Stimulated activated effector memory CD8-positive, alpha-beta T cell treated with anti-CD3 and anti-CD28 coated beads, Interleukin-12 subunit alpha, Interleukin-12 subunit beta, amount 100 ng/mL, for 72 hours (primary cell): ENCODE data around the gene CEP112.
"Not testable (repeated sequence)": the region's sequence is repeated elsewhere in the genome, so short reads cannot be mapped to it uniquely, and the experiment has no call there.

Experiments
- ATAC-seq: fragments of 150-1000 bp; cut with Tn5 transposase; 2 replicates; pipeline ENCODE4 v1.10.0; 2021
- DNase-seq, 2 donors: peaks; one replicate each; pipeline ENCODE4 v3.0.0; 2021 to 2022; ENCODE audit warnings: low spot score in 2 of 2
- H3K27ac Mint-ChIP-seq: one replicate; pipeline ENCODE4 v1.8.0; 2022; ENCODE audit warnings: mild to moderate bottlenecking, mixed read lengths
- H3K36me3 Mint-ChIP-seq: one replicate; pipeline ENCODE4 v1.8.0; 2022; ENCODE audit warnings: mild to moderate bottlenecking, mixed read lengths
- H3K4me1 Mint-ChIP-seq: one replicate; pipeline ENCODE4 v1.8.0; 2022; ENCODE audit warnings: mixed read lengths
- H3K4me3 Mint-ChIP-seq: one replicate; pipeline ENCODE4 v1.8.0; 2022; ENCODE audit warnings: mild to moderate bottlenecking, mixed read lengths
- H3K9me3 Mint-ChIP-seq: one replicate; pipeline ENCODE4 v1.8.0; 2022; ENCODE audit warnings: mixed read lengths

The CEP112 gene

DNA sequence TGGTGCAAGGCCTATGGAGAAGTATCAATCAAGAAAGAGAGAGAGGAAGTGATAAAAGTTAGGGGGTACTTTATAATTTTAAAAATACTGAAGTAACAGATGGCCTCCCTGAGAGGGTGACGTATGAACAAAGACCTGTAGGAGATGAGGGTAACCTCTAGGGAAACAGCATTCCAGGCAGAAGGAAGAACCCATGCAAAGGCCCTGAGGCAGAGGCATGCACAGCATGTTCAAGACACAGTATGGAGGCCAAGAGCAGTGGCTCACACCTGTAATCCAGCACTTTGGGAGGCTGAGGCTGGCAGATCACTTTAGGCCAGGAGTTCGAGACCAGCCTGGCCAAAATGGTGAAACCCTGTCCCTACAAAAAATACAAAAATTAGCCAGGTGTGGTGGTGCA, 437.9 kb downstream of the CEP112 start:
- no peak overlapping the region for H3K27ac Mint-ChIP-seq
- DNase-seq = no peak
- no peaks in the 10 kb centered on the region for H3K9me3 Mint-ChIP-seq
- H3K4me3 Mint-ChIP-seq = no peak overlapping the region
- no peaks in the 10 kb centered on the region for H3K36me3 Mint-ChIP-seq
- no peak for ATAC-seq
- peaks cover 8% of the 10 kb centered on the region for H3K4me1 Mint-ChIP-seq

DNA sequence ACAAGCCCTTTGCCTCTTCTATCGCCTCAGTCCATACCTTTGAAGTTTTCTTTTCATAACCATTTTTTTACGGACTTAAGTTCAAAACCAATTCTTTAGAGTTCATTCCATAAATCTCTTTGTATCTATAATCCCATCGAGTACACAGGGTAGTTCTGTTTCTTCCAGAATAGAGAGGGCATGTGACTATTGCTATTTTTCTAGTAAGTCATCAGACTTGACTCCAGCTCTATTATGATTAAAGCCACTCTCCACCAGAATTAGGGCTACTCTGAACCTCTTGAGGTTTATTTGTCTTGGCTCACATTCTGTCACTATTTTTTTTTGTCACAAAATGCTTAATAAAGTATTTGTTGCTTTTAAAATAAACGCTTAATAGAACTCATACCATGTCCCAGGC, 438.6 kb downstream of the CEP112 start:
- DNase-seq = no peak
- ATAC-seq = no peak
- Mint-ChIP-seq H3K4me1 (peaks cover 8% of the 10 kb centered on the region), H3K36me3 (no peaks in the 10 kb centered on the region), H3K9me3 (no peaks in the 10 kb centered on the region), H3K4me3 (no peak overlapping the region), H3K27ac (no peak overlapping the region)

DNA sequence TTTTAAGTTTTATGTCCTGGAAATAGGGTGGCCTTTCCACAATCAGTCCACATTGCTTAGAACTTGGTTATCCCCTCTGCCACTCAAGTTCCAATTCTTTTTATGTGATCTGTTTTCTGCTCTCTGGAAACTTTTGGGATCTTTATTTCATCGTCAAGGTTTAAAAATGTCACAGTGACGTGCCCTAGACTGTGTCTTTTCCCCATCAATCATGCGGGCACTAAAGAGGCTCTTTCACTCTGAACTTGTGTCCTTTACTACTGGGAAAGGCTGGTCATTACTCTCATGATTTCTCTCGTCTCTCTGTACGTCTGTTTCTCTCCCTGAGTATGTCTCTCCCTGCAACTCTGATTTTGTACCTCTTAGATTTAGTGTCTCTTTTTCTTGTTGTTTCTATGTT, 440.7 kb downstream of the CEP112 start:
- no peak for DNase-seq
- no peak overlapping the region for H3K4me3 Mint-ChIP-seq
- H3K9me3 Mint-ChIP-seq = no peaks in the 10 kb centered on the region
- no peak for ATAC-seq
- H3K4me1 Mint-ChIP-seq = peaks cover 8% of the 10 kb centered on the region
- H3K36me3 Mint-ChIP-seq = no peaks in the 10 kb centered on the region
- H3K27ac Mint-ChIP-seq = no peak overlapping the region

DNA sequence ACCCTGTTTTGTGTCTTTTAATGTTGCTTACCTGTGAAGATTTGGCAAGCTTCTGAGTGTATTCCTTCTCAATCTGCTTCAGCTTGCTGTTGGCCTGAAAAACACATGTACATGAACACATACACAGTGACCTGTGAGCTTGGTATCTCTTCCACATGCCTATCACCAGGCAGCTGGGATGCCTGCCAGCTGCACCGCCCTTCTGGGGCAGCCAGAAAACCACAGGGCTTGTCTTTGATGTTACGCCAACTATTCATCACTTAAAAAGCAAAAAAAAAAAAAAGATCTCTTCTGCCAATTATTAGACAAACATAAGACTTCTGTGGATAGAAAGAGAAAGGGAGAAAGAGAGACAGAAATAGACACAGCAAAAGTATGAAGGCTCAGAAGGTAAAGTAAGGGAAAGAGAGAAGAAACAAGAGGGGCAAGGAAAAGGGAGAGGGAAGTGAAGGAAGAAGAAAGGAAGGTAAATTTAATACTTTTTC, 441.3 kb downstream of the CEP112 start:
- H3K36me3 Mint-ChIP-seq = no peaks in the 10 kb centered on the region
- no peaks in the 10 kb centered on the region for H3K9me3 Mint-ChIP-seq
- ATAC-seq (peak; percentile 61), DNase-seq (no peak)
- H3K27ac Mint-ChIP-seq = peak overlapping the region; percentile 18
- no peak overlapping the region for H3K4me3 Mint-ChIP-seq
- H3K4me1 Mint-ChIP-seq = peaks cover 8% of the 10 kb centered on the region

DNA sequence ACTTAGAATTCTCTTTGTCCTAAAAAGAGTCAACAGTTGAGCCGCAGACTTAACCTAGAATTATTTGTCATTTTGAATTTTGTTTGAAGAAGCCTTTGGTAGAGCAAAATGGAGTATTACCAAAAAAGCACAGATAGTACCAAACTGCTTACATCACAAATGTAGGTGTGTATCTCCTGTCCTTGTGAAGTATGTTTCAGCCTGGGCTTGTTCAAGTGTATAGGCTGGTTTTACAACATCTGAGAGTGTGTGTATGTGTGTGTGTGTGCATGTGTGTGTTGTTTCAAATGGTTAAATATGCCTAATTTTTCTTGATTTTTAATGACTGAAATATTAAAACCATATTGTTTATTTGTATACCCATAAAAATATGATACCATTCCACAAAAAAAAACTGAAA, 441.8 kb downstream of the CEP112 start:
- Mint-ChIP-seq H3K36me3 (no peaks in the 10 kb centered on the region), H3K9me3 (no peaks in the 10 kb centered on the region), H3K4me3 (no peak overlapping the region), H3K4me1 (peaks cover 8% of the 10 kb centered on the region), H3K27ac (no peak overlapping the region)
- no peak for DNase-seq
- ATAC-seq = no peak

DNA sequence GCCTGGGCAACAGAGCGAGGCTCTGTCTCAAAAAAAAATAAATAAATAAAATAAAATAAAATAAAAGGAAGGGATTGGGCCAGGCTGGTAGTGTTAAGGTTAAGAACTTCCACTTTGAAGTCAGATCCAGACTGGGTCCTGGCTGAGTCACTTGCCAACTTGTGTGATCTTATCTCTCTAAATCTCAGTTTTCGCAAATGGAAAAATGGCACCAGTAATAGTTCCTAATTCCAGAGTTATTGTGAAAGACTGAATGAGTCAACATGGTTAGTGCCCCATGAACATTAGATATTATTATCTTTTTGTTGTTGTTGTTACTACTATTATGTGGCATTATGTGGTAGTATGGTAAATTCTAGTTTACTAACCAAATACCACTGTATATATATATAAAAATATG, 442.5 kb downstream of the CEP112 start:
- no peak for DNase-seq
- peaks cover 8% of the 10 kb centered on the region for H3K4me1 Mint-ChIP-seq
- H3K4me3 Mint-ChIP-seq = no peak overlapping the region
- no peaks in the 10 kb centered on the region for H3K9me3 Mint-ChIP-seq
- no peak for ATAC-seq
- H3K27ac Mint-ChIP-seq = no peak overlapping the region
- no peaks in the 10 kb centered on the region for H3K36me3 Mint-ChIP-seq

DNA sequence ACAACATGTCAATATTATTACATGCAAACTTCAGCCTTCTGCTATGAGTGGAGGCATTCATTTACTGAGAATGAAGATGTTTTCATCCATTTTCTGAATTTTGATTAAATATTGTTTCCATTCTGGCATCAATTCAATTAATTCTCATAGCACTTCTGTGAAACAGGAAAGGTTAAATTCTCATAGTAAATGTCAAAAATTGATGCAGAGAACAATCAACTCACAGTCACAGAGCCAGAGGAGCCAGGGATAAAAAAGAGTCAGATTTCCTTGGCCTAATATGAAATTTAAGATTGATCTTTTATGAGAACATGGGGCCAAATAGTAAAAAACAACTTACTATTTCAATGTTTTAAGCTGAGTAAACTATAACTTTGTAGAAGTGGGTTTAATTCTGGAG, 446.7 kb downstream of the CEP112 start:
- DNase-seq (no peak), ATAC-seq (no peak)
- Mint-ChIP-seq H3K27ac (no peak overlapping the region), H3K4me3 (no peak overlapping the region), H3K4me1 (no peaks in the 10 kb centered on the region), H3K9me3 (no peaks in the 10 kb centered on the region), H3K36me3 (no peaks in the 10 kb centered on the region)

DNA sequence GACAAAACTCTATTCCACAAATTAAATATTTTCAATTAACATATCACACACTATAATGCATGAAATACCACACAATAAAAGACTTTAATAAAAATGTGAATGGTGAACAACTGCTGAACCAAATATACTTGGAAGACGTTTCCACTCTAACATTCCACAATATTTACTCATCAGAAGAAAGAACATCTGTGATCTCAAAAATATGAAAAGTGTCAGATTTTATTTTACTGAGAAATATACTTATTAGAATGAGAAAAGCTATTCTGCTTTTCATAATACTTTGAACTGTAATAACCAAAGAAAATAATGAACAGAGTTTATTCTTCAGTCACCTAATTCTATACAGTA, 448.7 kb downstream of the CEP112 start:
- Mint-ChIP-seq H3K27ac (no peak overlapping the region), H3K9me3 (peaks cover 2% of the 10 kb centered on the region), H3K4me1 (no peaks in the 10 kb centered on the region), H3K4me3 (no peak overlapping the region), H3K36me3 (no peaks in the 10 kb centered on the region)
- no peak for ATAC-seq
- no peak for DNase-seq

DNA sequence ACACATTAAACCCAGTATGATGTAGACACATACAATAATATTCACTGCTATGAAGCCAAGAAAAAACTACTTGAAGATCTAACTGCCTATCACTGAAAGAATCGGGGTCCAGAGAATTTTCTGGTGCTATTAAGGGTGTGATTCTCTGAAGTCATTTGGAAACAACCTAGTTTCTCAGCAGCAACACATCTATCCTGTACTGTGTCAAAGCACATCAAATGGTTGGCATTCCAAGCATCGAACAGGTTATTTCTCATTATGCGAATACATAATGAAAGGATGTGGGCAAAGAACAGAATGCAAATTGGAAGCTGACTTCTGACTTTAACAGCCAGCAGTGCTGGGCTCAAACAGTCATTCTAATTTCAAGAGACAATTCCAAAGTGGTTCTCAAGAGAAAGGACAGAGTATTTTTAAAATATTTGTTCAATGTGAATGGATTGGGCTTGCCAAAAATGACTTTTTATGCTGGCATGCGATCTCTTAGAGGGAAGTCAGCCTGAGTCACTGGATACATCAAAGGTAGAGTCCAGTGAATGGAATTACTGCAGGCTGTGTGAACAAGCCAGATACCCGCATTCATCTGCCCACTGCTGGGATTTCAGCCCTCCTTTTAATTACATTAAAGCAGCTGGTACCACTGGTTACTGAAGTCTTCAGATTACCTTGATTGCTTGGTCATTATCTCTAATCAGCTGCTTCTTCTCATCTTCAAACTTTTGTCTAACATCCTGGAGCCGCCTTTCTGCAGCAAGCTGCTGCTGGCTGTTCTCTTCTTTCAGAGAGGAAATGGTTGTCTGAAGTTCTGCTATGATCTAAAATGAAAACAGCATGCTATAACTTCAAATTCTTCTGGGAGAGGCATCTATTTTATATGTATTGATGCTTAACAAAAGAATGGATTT, 449.3 kb downstream of the CEP112 start:
- ATAC-seq = no peak
- DNase-seq = no peak
- H3K4me3 Mint-ChIP-seq = no peak overlapping the region
- H3K4me1 Mint-ChIP-seq = no peaks in the 10 kb centered on the region
- no peak overlapping the region for H3K27ac Mint-ChIP-seq
- H3K9me3 Mint-ChIP-seq = peaks cover 2% of the 10 kb centered on the region
- H3K36me3 Mint-ChIP-seq = no peaks in the 10 kb centered on the region

DNA sequence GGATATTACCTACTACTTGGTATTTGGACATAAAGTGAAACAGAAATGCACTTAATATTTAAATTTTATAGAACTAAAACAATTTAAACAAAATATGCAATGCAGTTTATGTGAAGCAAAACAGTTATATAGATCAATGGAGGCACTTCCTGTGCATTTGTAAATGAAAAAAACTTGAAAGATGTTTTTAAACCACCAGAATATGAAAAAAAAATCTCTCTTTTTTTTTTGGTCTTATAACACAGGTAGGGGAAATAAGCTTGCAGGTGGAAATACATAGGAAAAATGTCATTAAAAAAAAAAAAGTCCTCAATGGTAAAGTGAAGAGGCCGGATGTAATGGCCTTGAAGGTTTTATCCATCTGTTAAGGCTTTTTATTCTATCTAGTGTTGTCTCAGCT, 450.2 kb downstream of the CEP112 start:
- peaks cover 2% of the 10 kb centered on the region for H3K9me3 Mint-ChIP-seq
- DNase-seq = no peak
- H3K4me1 Mint-ChIP-seq = no peaks in the 10 kb centered on the region
- no peak overlapping the region for H3K4me3 Mint-ChIP-seq
- no peak for ATAC-seq
- no peak overlapping the region for H3K27ac Mint-ChIP-seq
- no peaks in the 10 kb centered on the region for H3K36me3 Mint-ChIP-seq

DNA sequence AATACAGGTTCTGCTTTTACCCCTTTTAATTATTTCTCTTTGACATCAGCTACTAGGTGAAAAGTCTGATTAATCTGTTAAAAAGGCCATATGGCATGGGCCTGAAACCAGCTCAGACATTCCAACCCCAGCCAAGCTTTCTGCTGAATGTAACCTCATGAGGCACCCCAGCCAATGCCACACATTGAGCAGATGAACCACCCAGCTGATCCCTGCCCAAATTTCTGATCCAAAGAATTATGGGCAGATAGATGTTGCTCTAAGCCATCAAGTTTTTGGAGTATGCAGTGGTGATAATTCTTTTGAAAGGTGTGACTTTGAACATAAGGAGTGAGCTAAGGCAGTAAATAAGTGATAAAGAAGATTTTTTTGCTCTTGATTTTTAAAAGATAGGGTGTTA, 452.9 kb downstream of the CEP112 start:
- Mint-ChIP-seq H3K9me3 (peaks cover 2% of the 10 kb centered on the region), H3K4me1 (no peaks in the 10 kb centered on the region), H3K27ac (no peak overlapping the region), H3K4me3 (no peak overlapping the region), H3K36me3 (no peaks in the 10 kb centered on the region)
- ATAC-seq = no peak
- no peak for DNase-seq

DNA sequence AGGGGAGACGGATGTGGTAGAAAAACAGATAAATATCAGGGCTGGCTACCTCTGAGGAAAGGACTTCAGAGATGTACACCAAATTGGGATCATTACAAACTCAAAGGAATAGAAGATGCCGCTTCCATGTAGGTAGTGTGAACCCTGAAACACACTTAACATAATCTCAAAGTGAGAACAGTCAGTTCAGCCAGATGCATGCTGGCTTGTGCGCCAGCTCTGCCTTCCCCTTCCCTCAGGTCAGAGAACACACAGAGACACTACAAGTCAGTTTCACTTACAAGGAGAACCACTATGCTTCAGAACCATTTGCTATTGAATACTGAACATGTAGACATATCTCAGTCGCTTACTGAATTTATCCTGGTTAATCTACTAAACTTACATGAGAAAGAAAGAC, 454.5 kb downstream of the CEP112 start:
- Mint-ChIP-seq H3K36me3 (no peaks in the 10 kb centered on the region), H3K4me3 (no peak overlapping the region), H3K9me3 (peaks cover 2% of the 10 kb centered on the region), H3K27ac (no peak overlapping the region), H3K4me1 (no peaks in the 10 kb centered on the region)
- ATAC-seq (no peak), DNase-seq (no peak)

DNA sequence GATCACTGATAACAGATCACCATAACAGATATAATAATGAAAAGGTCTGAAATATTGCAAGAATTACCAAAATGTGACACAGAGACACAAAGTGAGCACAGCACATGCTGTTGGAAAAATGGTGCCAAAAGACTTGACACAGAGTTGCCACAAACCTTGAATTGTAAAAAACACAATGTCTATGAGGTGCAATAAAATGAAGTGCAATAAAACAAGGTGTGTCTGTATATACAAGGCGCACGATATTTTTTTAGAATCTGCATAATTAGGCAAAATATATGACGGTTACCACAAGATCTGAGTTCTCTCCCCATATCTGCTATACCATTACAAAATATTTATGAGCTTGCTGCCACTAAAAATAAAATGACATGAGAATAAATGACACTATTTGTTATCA, 458.6 kb downstream of the CEP112 start:
- DNase-seq (no peak), ATAC-seq (no peak)
- Mint-ChIP-seq H3K27ac (no peak overlapping the region), H3K4me1 (no peaks in the 10 kb centered on the region), H3K4me3 (no peak overlapping the region), H3K36me3 (no peaks in the 10 kb centered on the region), H3K9me3 (no peaks in the 10 kb centered on the region)

DNA sequence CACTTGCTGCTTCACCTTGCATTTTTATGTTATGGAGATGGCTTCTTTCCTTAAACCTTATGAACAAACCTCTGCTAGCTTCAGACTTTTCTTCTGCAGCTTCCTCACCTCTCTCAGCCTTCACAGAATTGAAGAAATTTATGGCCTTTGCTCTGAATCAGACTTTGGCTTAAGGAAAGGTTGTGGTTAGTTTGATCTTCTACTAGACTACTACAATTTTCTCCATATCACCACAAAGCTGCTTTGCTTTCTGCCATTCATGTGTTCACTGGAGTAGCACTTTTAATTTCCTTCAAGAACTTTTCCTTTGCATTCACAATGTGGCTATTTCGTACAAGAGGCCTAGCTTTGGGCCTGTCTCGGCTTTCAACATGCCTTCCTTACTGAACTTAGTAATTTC, 459.3 kb downstream of the CEP112 start:
- not testable (repeated sequence) for H3K27ac Mint-ChIP-seq, H3K4me1 Mint-ChIP-seq, DNase-seq, H3K36me3 Mint-ChIP-seq, H3K4me3 Mint-ChIP-seq, H3K9me3 Mint-ChIP-seq, ATAC-seq

DNA sequence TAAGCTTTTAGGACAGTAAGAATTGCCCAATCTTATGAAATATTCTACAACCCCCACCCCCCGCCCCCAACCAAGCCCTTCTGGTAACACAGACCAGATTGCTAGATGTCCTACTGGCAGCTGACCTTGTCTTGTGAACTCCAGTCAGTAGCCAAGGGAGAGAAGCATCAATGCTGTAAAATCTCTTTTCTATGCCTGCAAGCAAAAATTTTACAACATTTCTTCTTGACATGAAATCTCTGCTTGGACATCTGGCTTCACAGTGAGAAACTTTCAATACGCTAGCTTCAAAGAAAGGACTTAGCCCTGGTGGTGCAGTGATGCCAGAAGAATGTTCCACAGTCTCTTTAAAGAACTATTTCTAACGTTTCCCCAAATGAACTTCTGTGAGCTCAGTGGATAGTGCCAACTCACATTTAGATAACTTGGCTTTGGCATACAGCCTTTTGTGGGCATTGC, 461.2 kb downstream of the CEP112 start:
- no peaks in the 10 kb centered on the region for H3K4me1 Mint-ChIP-seq
- no peak overlapping the region for H3K4me3 Mint-ChIP-seq
- ATAC-seq (no peak), DNase-seq (no peak)
- H3K27ac Mint-ChIP-seq = no peak overlapping the region
- no peaks in the 10 kb centered on the region for H3K9me3 Mint-ChIP-seq
- H3K36me3 Mint-ChIP-seq = no peaks in the 10 kb centered on the region

DNA sequence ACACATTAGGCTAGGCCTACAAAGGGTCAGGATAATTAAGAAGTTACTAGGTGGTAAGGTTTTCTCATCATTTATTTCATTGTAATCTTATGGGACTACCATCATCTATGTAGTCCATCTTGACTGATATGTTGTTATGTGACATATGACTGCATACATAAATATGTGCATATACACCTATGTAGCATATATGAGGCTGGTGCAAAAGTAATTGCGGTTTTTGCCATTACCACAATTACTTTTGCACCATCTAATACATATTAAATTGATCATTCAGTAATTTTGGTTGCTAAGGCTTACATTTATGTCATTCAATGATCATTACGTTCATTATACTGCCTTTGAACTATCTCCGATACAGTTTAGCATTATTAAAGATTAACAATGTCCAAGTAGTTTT, 462.7 kb downstream of the CEP112 start:
- no peak for ATAC-seq
- H3K36me3 Mint-ChIP-seq = no peaks in the 10 kb centered on the region
- H3K9me3 Mint-ChIP-seq = no peaks in the 10 kb centered on the region
- no peaks in the 10 kb centered on the region for H3K4me1 Mint-ChIP-seq
- H3K4me3 Mint-ChIP-seq = no peak overlapping the region
- no peak for DNase-seq
- H3K27ac Mint-ChIP-seq = no peak overlapping the region
